Measurements from ENCODE around the gene PPP1R27.

The PPP1R27 gene

GRCh38 chr17:81858967-81859905 lies 24.4 kb upstream of the PPP1R27 start:
- DNase-seq = no peak
- Mint-ChIP-seq H3K27me3 (ENCODE audit: low read depth, poor library complexity) (peaks cover 4% of the 10 kb centered on the region), H3K4me3 (peak overlapping the region; percentile 96), H3K27ac (peak overlapping the region; percentile 95), H3K4me1 (peaks cover 45% of the 10 kb centered on the region), H3K9me3 (no peaks in the 10 kb centered on the region), H3K36me3 (ENCODE audit: low read depth) (peaks cover 33% of the 10 kb centered on the region)
- no peak for TF ChIP-seq CTCF (IDR thresholded peaks at IDR 0.05)

- Mint-ChIP-seq H3K27ac (no peak overlapping the region), H3K4me3 (peak overlapping the region; percentile 96), H3K9me3 (no peaks in the 10 kb centered on the region), H3K4me1 (peaks cover 41% of the 10 kb centered on the region), H3K27me3 (ENCODE audit: low read depth, poor library complexity) (peaks cover 4% of the 10 kb centered on the region), H3K36me3 (ENCODE audit: low read depth) (peaks cover 37% of the 10 kb centered on the region)
- TF ChIP-seq CTCF (IDR thresholded peaks at IDR 0.05) = no peak
- no peak for DNase-seq
Measured at GRCh38 chr17:81858170-81858966, 23.5 kb upstream of the PPP1R27 start.

- H3K27ac Mint-ChIP-seq = no peak overlapping the region
- no peak for TF ChIP-seq CTCF (IDR thresholded peaks at IDR 0.05)
- no peak for DNase-seq
- H3K4me3 Mint-ChIP-seq = no peak overlapping the region
- no peaks in the 10 kb centered on the region for H3K9me3 Mint-ChIP-seq
- peaks cover 4% of the 10 kb centered on the region for H3K27me3 Mint-ChIP-seq (ENCODE audit: low read depth, poor library complexity)
- peaks cover 25% of the 10 kb centered on the region for H3K4me1 Mint-ChIP-seq
- H3K36me3 Mint-ChIP-seq (ENCODE audit: low read depth) = peaks cover 60% of the 10 kb centered on the region
Measured at GRCh38 chr17:81854974-81855774, 20.3 kb upstream of the PPP1R27 start.

DNA sequence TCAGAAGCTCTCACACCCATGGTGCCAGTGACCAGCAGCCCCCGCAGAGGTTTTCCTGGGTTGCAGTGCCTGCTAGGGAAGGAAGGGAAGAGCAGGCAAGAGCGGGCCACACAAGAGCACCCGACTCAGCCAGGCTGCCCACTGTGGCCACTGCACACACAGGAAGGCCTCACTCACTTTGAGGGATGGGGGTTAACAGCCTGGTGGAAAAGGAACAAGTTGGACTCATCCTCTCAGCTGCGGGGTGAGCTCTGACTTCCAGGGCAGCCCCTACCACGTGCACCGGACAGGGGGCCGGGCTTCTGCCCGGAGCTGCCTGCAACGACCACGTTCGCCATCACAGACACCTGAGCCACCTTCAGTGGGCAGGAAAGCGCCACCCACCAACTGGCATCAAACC lies 17.4 kb upstream of the PPP1R27 start:
- Mint-ChIP-seq H3K4me1 (no peaks in the 10 kb centered on the region), H3K27me3 (ENCODE audit: low read depth, poor library complexity) (peaks cover under 1% of the 10 kb centered on the region), H3K4me3 (no peak overlapping the region), H3K9me3 (no peaks in the 10 kb centered on the region), H3K36me3 (ENCODE audit: low read depth) (peaks cover 50% of the 10 kb centered on the region), H3K27ac (no peak overlapping the region)
- TF ChIP-seq CTCF (IDR thresholded peaks at IDR 0.05) = no peak
- DNase-seq = no peak

- no peaks in the 10 kb centered on the region for H3K9me3 Mint-ChIP-seq
- peaks cover 48% of the 10 kb centered on the region for H3K36me3 Mint-ChIP-seq (ENCODE audit: low read depth)
Measured at GRCh38 chr17:81851423-81851822, 16.6 kb upstream of the PPP1R27 start.

More at GRCh38 chr17:81851423-81851822, 16.6 kb upstream of the PPP1R27 start:
- Mint-ChIP-seq H3K27me3 (ENCODE audit: low read depth, poor library complexity) (no peaks in the 10 kb centered on the region), H3K27ac (no peak overlapping the region), H3K4me3 (no peak overlapping the region), H3K4me1 (no peaks in the 10 kb centered on the region)
- no peak for DNase-seq
- TF ChIP-seq CTCF (IDR thresholded peaks at IDR 0.05) = no peak
